H1 (cell line): ENCODE measurements around the gene ADGRL3. TPM values are rescaled to one million over a fixed set of nuclear protein-coding genes. Genes with fewer than 3 reads are reported as not detected.

ENCODE experiments used
- CTCF ChIA-PET: fragments of 300-600 bp; sonication (Branson Sonifier 250); formaldehyde crosslinking; loops from one replicate; lab custom pipeline; 2021; ENCODE audit not compliant: partially characterized antibody; lab: Charles Lee
- POLR2A ChIA-PET: fragments of 300-600 bp; sonication (Branson Sonifier 250); formaldehyde crosslinking; loops from one replicate; lab custom pipeline; 2021; ENCODE audit warnings: inconsistent platforms; ENCODE audit not compliant: partially characterized antibody; lab: Charles Lee
- DNase-seq, 2 experiments: peaks; one replicate each; pipeline versions ENCODE4 v3.0.0 to v3.0.0-alpha.2; 2010 to 2022; ENCODE audit warnings: low spot score in 2 of 2, low read depth in 1 of 2, mixed read lengths in 1 of 2
- FAIRE-seq: peaks from 2 replicates; lab custom pipeline; 2011; peaks lifted over from hg19 to GRCh38; lab: Jason Lieb, UNC
- H2AFZ ChIP-seq: 2 replicates; pipeline ENCODE4 v1.8.1; 2012; ENCODE audit warnings: low read length, inconsistent platforms
- H2AK5ac ChIP-seq: 2 replicates; pipeline ENCODE4 v1.6.1; 2013; ENCODE audit warnings: low read depth, low read length
- H2BK120ac ChIP-seq: replicated peaks from 2 replicates; pipeline ENCODE3; 2013; ENCODE audit warnings: low read depth, low read length, inconsistent platforms
- H2BK12ac ChIP-seq: 2 replicates; pipeline ENCODE4 v1.6.1; 2013; ENCODE audit warnings: low read depth, low read length
- H2BK15ac ChIP-seq: 2 replicates; pipeline ENCODE4 v1.6.1; 2013; ENCODE audit warnings: low read length
- H2BK20ac ChIP-seq: 2 replicates; pipeline ENCODE4 v1.6.1; 2013; ENCODE audit warnings: low read length
- H2BK5ac ChIP-seq: 2 replicates; pipeline ENCODE4 v1.6.1; 2013; ENCODE audit warnings: low read depth, low read length
- H3K14ac ChIP-seq: 2 replicates; pipeline ENCODE4 v1.6.1; 2013; ENCODE audit warnings: inconsistent platforms; ENCODE audit not compliant: insufficient read length
- H3K18ac ChIP-seq: 2 replicates; pipeline ENCODE4 v1.6.1; 2013; ENCODE audit warnings: low read length; ENCODE audit errors: extremely low read depth
- H3K23ac ChIP-seq: 2 replicates; pipeline ENCODE4 v1.6.1; 2013; ENCODE audit warnings: inconsistent platforms; ENCODE audit not compliant: insufficient read length
- H3K23me2 ChIP-seq: 2 replicates; pipeline ENCODE4 v1.6.1; 2013; ENCODE audit warnings: low read depth, low read length
- H3K27ac ChIP-seq: 2 replicates; pipeline ENCODE4 v1.6.1; 2011; ENCODE audit warnings: low read depth, low read length, inconsistent platforms
- H3K27me3 ChIP-seq, 4 experiments: replicated peaks in 1 of 4; 1 replicate in 1 of 4; 2 replicates in 3 of 4; pipeline versions ENCODE4 v1.6.1 to v1.8.1; 2011 to 2013; ENCODE audit warnings: low read length in 3 of 4, mild to moderate bottlenecking in 3 of 4, inconsistent platforms in 2 of 4, mixed read lengths in 2 of 4, moderate library complexity in 1 of 4; ENCODE audit not compliant: control insufficient read depth in 3 of 4, insufficient read depth in 3 of 4; ENCODE audit errors: extremely low read depth in 1 of 4
- H3K36me3 ChIP-seq, 4 experiments: 2 replicates each; pipeline versions ENCODE4 v1.6.1 to v1.8.1; 2011 to 2013; ENCODE audit warnings: mild to moderate bottlenecking in 4 of 4, low read length in 3 of 4, moderate library complexity in 2 of 4, control low read depth in 1 of 4, inconsistent platforms in 1 of 4; ENCODE audit not compliant: insufficient read depth in 4 of 4, control insufficient read depth in 2 of 4
- H3K4ac ChIP-seq: replicated peaks from 2 replicates; pipeline ENCODE3; 2013; ENCODE audit warnings: low read length, low read depth, mixed read lengths, inconsistent platforms; ENCODE audit not compliant: insufficient read length
- H3K4me1 ChIP-seq, 4 experiments: replicated peaks in 1 of 4; 1 replicate in 1 of 4; 2 replicates in 3 of 4; pipeline versions ENCODE4 v1.6.1 to v1.8.1; 2011 to 2013; ENCODE audit warnings: low read length in 3 of 4, inconsistent platforms in 2 of 4, mixed read lengths in 1 of 4; ENCODE audit not compliant: insufficient read depth in 4 of 4, control insufficient read depth in 3 of 4
- H3K4me2 ChIP-seq, 2 experiments: 2 replicates each; pipeline versions ENCODE4 v1.6.1 to v1.8.1; 2011 to 2013; ENCODE audit warnings: low read depth in 2 of 2, low read length in 2 of 2, control low read depth in 1 of 2, inconsistent platforms in 1 of 2, mild to moderate bottlenecking in 1 of 2; ENCODE audit not compliant: insufficient read depth in 1 of 2
- H3K4me3 ChIP-seq, 4 experiments: fragments of 200-600, 300-600 bp in 1 of 4; sonication (generic), shearing (Covaris generic), sonication (Bioruptor Twin) in 1 of 4; 2 replicates each; pipeline versions ENCODE4 v1.5.1 to v1.8.1; 2011 to 2016; ENCODE audit warnings: low read length in 4 of 4, low read depth in 3 of 4, control low read depth in 2 of 4, inconsistent platforms in 2 of 4, mild to moderate bottlenecking in 2 of 4, mixed read lengths in 1 of 4, moderate library complexity in 1 of 4; ENCODE audit not compliant: insufficient read depth in 2 of 4; ENCODE audit errors: extremely low read depth in 1 of 4
- H3K56ac ChIP-seq: replicated peaks from 2 replicates; pipeline ENCODE3; 2013; ENCODE audit warnings: low read depth, mild to moderate bottlenecking, mixed read lengths, low read length, inconsistent platforms; ENCODE audit not compliant: insufficient read length
- H3K79me1 ChIP-seq: 2 replicates; pipeline ENCODE4 v1.6.1; 2013; ENCODE audit warnings: low read depth, low read length, control low read depth
- H3K79me2 ChIP-seq, 2 experiments: 2 replicates each; pipeline versions ENCODE4 v1.6.1 to v1.8.1; 2012 to 2013; ENCODE audit warnings: low read length in 2 of 2, mild to moderate bottlenecking in 2 of 2, inconsistent platforms in 1 of 2; ENCODE audit not compliant: insufficient read depth in 2 of 2, control insufficient read depth in 1 of 2
- H3K9ac ChIP-seq, 4 experiments: replicated peaks in 1 of 4; 1 replicate in 1 of 4; 2 replicates in 3 of 4; pipeline versions ENCODE4 v1.6.1 to v1.8.1; 2011 to 2013; ENCODE audit warnings: low read depth in 3 of 4, low read length in 3 of 4, control low read depth in 2 of 4, mild to moderate bottlenecking in 2 of 4, moderate library complexity in 2 of 4, inconsistent platforms in 1 of 4; ENCODE audit errors: extremely low read depth in 1 of 4
- H3K9me3 ChIP-seq, 2 experiments: 2 replicates each; pipeline versions ENCODE4 v1.6.1 to v1.8.1; 2012 to 2013; ENCODE audit warnings: mild to moderate bottlenecking in 2 of 2, moderate library complexity in 2 of 2, control low read depth in 1 of 2, inconsistent platforms in 1 of 2, low read depth in 1 of 2, low read length in 1 of 2, mixed read lengths in 1 of 2; ENCODE audit not compliant: insufficient read depth in 2 of 2
- H4K20me1 ChIP-seq, 2 experiments: replicated peaks in 1 of 2; 2 replicates each; pipeline versions ENCODE3 to v1.8.1; 2011 to 2013; ENCODE audit warnings: inconsistent platforms in 2 of 2, low read length in 2 of 2, mild to moderate bottlenecking in 1 of 2; ENCODE audit not compliant: insufficient read depth in 2 of 2, control insufficient read depth in 1 of 2
- H4K5ac ChIP-seq: 2 replicates; pipeline ENCODE4 v1.6.1; 2013; ENCODE audit warnings: low read length, low read depth, mixed read lengths, inconsistent platforms; ENCODE audit not compliant: insufficient read length
- H4K8ac ChIP-seq: 2 replicates; pipeline ENCODE4 v1.8.0; 2013; ENCODE audit warnings: mild to moderate bottlenecking, moderate library complexity, low read length, inconsistent platforms; ENCODE audit not compliant: insufficient read depth; ENCODE audit errors: extremely low read depth
- H4K91ac ChIP-seq: replicated peaks from 2 replicates; pipeline ENCODE3; 2013; ENCODE audit warnings: low read length, mixed read lengths, inconsistent platforms; ENCODE audit not compliant: insufficient read length
- ASH2L ChIP-seq: fragments of 200-600, 300-600 bp; sonication (generic); IDR thresholded peaks from one replicate; pipeline ENCODE4 v1.7.1; 2017; ENCODE audit warnings: low read length
- ATF2 ChIP-seq: IDR thresholded peaks from 2 replicates; pipeline ENCODE4 v1.6.1; 2012; ENCODE audit warnings: low read length, inconsistent platforms
- HDAC2 ChIP-seq, 2 experiments: fragments of 300-600 bp in 1 of 2; sonication (generic) in 1 of 2; IDR thresholded peaks; 2 replicates each; pipeline ENCODE4 v1.6.1; 2011 to 2012; ENCODE audit warnings: low read depth in 2 of 2, low read length in 2 of 2, mild to moderate bottlenecking in 2 of 2, moderate library complexity in 2 of 2, borderline replicate concordance in 1 of 2, inconsistent platforms in 1 of 2
- NANOG ChIP-seq: IDR thresholded peaks from 2 replicates; pipeline ENCODE4 v1.6.1; 2011; ENCODE audit warnings: low read length, low read depth, mild to moderate bottlenecking, inconsistent platforms; ENCODE audit not compliant: insufficient read depth, poor library complexity, severe bottlenecking
- POU5F1 ChIP-seq: IDR thresholded peaks from 2 replicates; pipeline ENCODE4 v1.6.1; 2011; ENCODE audit warnings: low read depth, mild to moderate bottlenecking, low read length, moderate library complexity
- RAD21 ChIP-seq, 2 experiments: IDR thresholded peaks in 1 of 2; conservative IDR thresholded peaks in 1 of 2; 2 replicates each; pipeline ENCODE4 v1.6.1; 2011; ENCODE audit warnings: low read depth in 2 of 2, low read length in 2 of 2, improper control_type of control experiment in 1 of 2, inconsistent platforms in 1 of 2, mild to moderate bottlenecking in 1 of 2, moderate library complexity in 1 of 2
- SP1 ChIP-seq: IDR thresholded peaks from 2 replicates; pipeline ENCODE4 v1.6.1; 2011; ENCODE audit warnings: low read depth, low read length
- WGBS, 2 experiments: shearing (Covaris generic) in 1 of 2; methylation state at CpG; one replicate each; pipeline versions ENCODE4 v1.1.6 to v1.1.7; 2013 to 2015; ENCODE audit warnings: low lambda C conversion rate in 2 of 2, mixed read lengths in 2 of 2, inconsistent platforms in 1 of 2, low coverage in 1 of 2, missing lambda C conversion rate in 1 of 2; ENCODE audit not compliant: insufficient replicate concordance in 2 of 2, insufficient coverage in 1 of 2, insufficient read length in 1 of 2; ENCODE audit errors: extremely low coverage in 1 of 2, missing lambda C conversion rate in 1 of 2; 5-methylcytosine and 5-hydroxymethylcytosine counted together
- polyA plus RNA-seq, 7 experiments: library from polyadenylated mRNA; depleted of rRNA in 3 of 7; stranded (reverse) in 5 of 7; unstranded in 2 of 7; fragments of >200 nt in 5 of 7; fragments of 200-250 nt in 2 of 7; gene quantifications; 1 replicate in 5 of 7; 2 replicates in 1 of 7; 4 replicates in 1 of 7; pipeline versions ENCODE4 v1.2.1 to v1.2.3, GENCODE V29; 2011 to 2013; ENCODE audit warnings: missing spikeins in 2 of 7, mixed read lengths in 2 of 7
- total RNA-seq: library from RNA; stranded (reverse); fragmentation: NEBNext Ultra II Directional; extraction: Animal tissue kit (Norgen Biotek cat#: 25700); gene quantifications from 2 replicates; pipeline ENCODE4 v1.2.1, GENCODE V29; 2021

Gene ADGRL3
- total and polyA plus RNA-seq, 2 of the 8 experiments (the other 6 are each of a cell fraction or from before 2014, with no cell fraction given): 6.6 to 13.0 TPM

DNA sequence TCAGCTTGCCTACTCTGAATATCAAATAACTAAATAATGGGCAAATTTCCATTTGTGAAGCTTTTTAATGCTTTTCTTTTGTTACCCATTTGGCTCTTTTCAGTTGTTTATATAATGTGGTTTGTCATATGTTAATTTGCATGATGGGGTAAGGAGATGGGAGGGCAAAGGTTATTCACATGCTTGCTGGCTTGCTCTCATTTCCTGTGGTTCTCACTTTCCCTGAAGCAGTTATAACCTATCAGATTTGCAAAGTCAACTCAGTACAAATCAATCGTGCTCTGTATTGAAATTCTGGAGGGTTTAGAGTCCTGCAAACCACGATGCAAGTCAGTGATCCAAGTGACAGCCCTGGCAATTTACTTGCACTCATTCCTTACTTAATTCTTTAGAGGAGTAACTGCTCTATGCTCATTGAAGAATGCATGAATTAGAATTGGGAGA lies 711.2 kb downstream of the ADGRL3 start:
- Histone ChIP-seq H4K91ac (no peak overlapping the region), H3K4me1 (peaks cover 0 to 32% (median 9%) of the 10 kb centered on the region in 4 experiments; a peak in 3 of 7 replicates), H3K4ac (no peak overlapping the region), H2BK12ac (no peak overlapping the region), H3K9ac (no peak overlapping the region), H3K27me3 (no peaks in the 10 kb centered on the region), H3K4me2 (peak overlapping the region; percentile 53 to 55), H4K20me1 (no peaks in the 10 kb centered on the region), H3K9me3 (no peaks in the 10 kb centered on the region), H2BK15ac (no peak overlapping the region), H3K79me2 (no peaks in the 10 kb centered on the region), H4K5ac (peak overlapping the region; percentile 97), H3K14ac (no peak overlapping the region), H3K23ac (no peak overlapping the region), H3K23me2 (no peaks in the 10 kb centered on the region), H3K79me1 (no peaks in the 10 kb centered on the region; the same call in 1 of the 2 replicates), H2BK120ac (no peak overlapping the region), H3K56ac (no peak overlapping the region), H3K36me3 (no peaks in the 10 kb centered on the region; a peak in 1 of 8 replicates), H2BK5ac (no peak overlapping the region; the same call in 1 of the 2 replicates), H2AFZ (no peak overlapping the region), H3K27ac (peak overlapping the region; percentile 9; the same call in 1 of the 2 replicates), H3K18ac (no peak overlapping the region; the same call in 1 of the 2 replicates), H4K8ac (no peak overlapping the region), H2BK20ac (no peak overlapping the region; the same call in 1 of the 2 replicates), H3K4me3 (peak overlapping the region in 1 of 4 experiments; percentile 44; a peak in 1 of 8 replicates), H2AK5ac (no peak overlapping the region)
- POLR2A ChIA-PET: interaction anchor here (1.6 kb wide), 1 partner anchor 144 kb away, joined by 5 read pairs; no protein-coding TSS in a partner anchor
- 0% methylated on average over 2 of the region's 2 CpGs; no CpG with 5 or more reads in 1 of the 2 experiments for WGBS, 2 experiments
- DNase-seq (peak in 1 of 2 experiments; percentile 53), FAIRE-seq (peak; percentile 90)
- CTCF ChIA-PET: interaction anchor here (0.9 to 1.2 kb wide), 2 partner anchors 111 to 170 kb away, joined by 3 read pairs; no protein-coding TSS in a partner anchor
- TF ChIP-seq RAD21 (IDR thresholded peaks at IDR 0.05 in 1 of 2, conservative IDR thresholded peaks at IDR 0.05 in 1 of 2; ENCODE audit: low read depth in 2 of 2, low read length in 2 of 2) (no peak), ATF2 (0 out of 2 replicates have a peak, but pooled peaks have one; percentile 29), POU5F1 (peak; percentile 87; the same call in 1 of the 2 replicates), SP1 (peak; percentile 51), HDAC2 (IDR thresholded peaks at IDR 0.05; ENCODE audit: borderline replicate concordance in 1 of 2, low read depth in 2 of 2, low read length in 2 of 2) (no peak), ASH2L (peak; percentile 42), NANOG (peak; percentile 92)
